K562 (cell line): ENCODE data around the gene NDUFA6. TPM values are rescaled to one million over a fixed set of nuclear protein-coding genes. Genes with fewer than 3 reads are reported as not detected.

Experiments
- ATAC-seq: fragments of 200-7000 bp; cut with Tn5 transposase; 3 replicates; pipeline ENCODE4 v1.9.1; 2020; ENCODE audit warnings: moderate library complexity
- BruUV-seq: library from RNA; stranded (reverse); fragments of 400-500 nt; replicated peaks from 2 replicates; lab custom pipeline; 2021; lab: Mats Ljungman, UMichigan
- CTCF ChIA-PET: fragments of 300-600 bp; formaldehyde crosslinking; extraction: SDS; loops from one replicate; lab custom pipeline; 2021; ENCODE audit warnings: low intra/inter-chr PET ratio; lab: Yijun Ruan, JAX
- POLR2A ChIA-PET: fragments of 300-600, 350-650 bp; sonication (Branson Sonifier 250); formaldehyde crosslinking; extraction: SDS; loops from one replicate; lab custom pipeline; 2021; ENCODE audit warnings: antibody characterized with exemption, inconsistent platforms; lab: Yijun Ruan, JAX
- DNase-seq, 4 experiments: peaks; one replicate each; pipeline versions ENCODE4 v3.0.0 to v3.0.0-alpha.2; 2011 to 2018; ENCODE audit warnings: low spot score in 3 of 4, mixed read lengths in 3 of 4; ENCODE audit errors: extremely low read depth in 1 of 4
- FAIRE-seq: peaks from 2 replicates; lab custom pipeline; 2011; peaks lifted over from hg19 to GRCh38; lab: Jason Lieb, UNC
- H2AFZ ChIP-seq: 2 replicates; pipeline ENCODE4 v1.6.0; 2011; ENCODE audit warnings: low read depth, low read length, control low read depth, inconsistent platforms
- H3K27ac ChIP-seq: fragments of 200-600 bp; 3 replicates; pipeline ENCODE4 v1.8.0; 2011; ENCODE audit warnings: low read depth, mild to moderate bottlenecking, control low read depth, inconsistent platforms, low read length, moderate library complexity, mixed read lengths; ENCODE audit errors: extremely low read depth
- H3K27me3 ChIP-seq, 2 experiments: fragments of 300-600 bp in 1 of 2; 2 replicates in 1 of 2; 3 replicates in 1 of 2; pipeline versions ENCODE4 v1.6.0 to v1.8.0; 2011; ENCODE audit warnings: inconsistent platforms in 2 of 2, low read length in 2 of 2, mild to moderate bottlenecking in 1 of 2, mixed read lengths in 1 of 2, moderate library complexity in 1 of 2; ENCODE audit not compliant: control insufficient read depth in 2 of 2, insufficient read depth in 2 of 2
- H3K36me3 ChIP-seq: fragments of 300-600 bp; 3 replicates; pipeline ENCODE4 v1.8.0; 2011; ENCODE audit warnings: mild to moderate bottlenecking, low read length, inconsistent platforms; ENCODE audit not compliant: control insufficient read depth, insufficient read depth
- H3K4me1 ChIP-seq, 2 experiments: fragments of 200-600 bp in 1 of 2; replicated peaks in 1 of 2; 2 replicates in 1 of 2; 3 replicates in 1 of 2; pipeline versions ENCODE4 v1.5.1 to v1.8.0; 2011; ENCODE audit warnings: inconsistent platforms in 2 of 2, low read length in 2 of 2, mild to moderate bottlenecking in 1 of 2, mixed read lengths in 1 of 2, moderate library complexity in 1 of 2; ENCODE audit not compliant: control insufficient read depth in 2 of 2, insufficient read depth in 2 of 2
- H3K4me2 ChIP-seq: 2 replicates; pipeline ENCODE4 v1.6.1; 2011; ENCODE audit warnings: low read length, control low read depth, inconsistent platforms, mixed read lengths; ENCODE audit not compliant: insufficient read depth
- H3K4me3 ChIP-seq: fragments of 200-600 bp; sonication (generic), shearing (Covaris generic); 2 replicates; pipeline ENCODE4 v1.5.1; 2016; ENCODE audit warnings: control low read depth, inconsistent platforms
- H3K79me2 ChIP-seq: fragments of 200-600 bp; 3 replicates; pipeline ENCODE4 v1.8.0; 2011; ENCODE audit warnings: low read length, inconsistent platforms; ENCODE audit not compliant: control insufficient read depth, insufficient read depth
- H3K9ac ChIP-seq, 2 experiments: 2 replicates each; pipeline versions ENCODE4 v1.6.0 to v1.6.1; 2011; ENCODE audit warnings: low read depth in 2 of 2, low read length in 2 of 2, control low read depth in 1 of 2, inconsistent platforms in 1 of 2, mild to moderate bottlenecking in 1 of 2, mixed read lengths in 1 of 2; ENCODE audit not compliant: insufficient read depth in 1 of 2
- H3K9me1 ChIP-seq: one replicate; pipeline ENCODE4 v1.6.0; 2011; ENCODE audit warnings: inconsistent platforms, mild to moderate bottlenecking, low read length, moderate library complexity; ENCODE audit not compliant: control insufficient read depth, insufficient read depth
- H3K9me3 ChIP-seq: replicated peaks from 2 replicates; pipeline ENCODE4 v1.5.1; 2011; ENCODE audit warnings: low read depth, low read length, inconsistent platforms; ENCODE audit not compliant: control insufficient read depth, insufficient read depth
- H4K20me1 ChIP-seq: replicated peaks from 2 replicates; pipeline ENCODE4 v1.6.1; 2011; ENCODE audit warnings: low read length, inconsistent platforms, mixed read lengths; ENCODE audit not compliant: control insufficient read depth, insufficient read depth
- KLF1 ChIP-seq: fragments of 450-650 bp; IDR thresholded peaks from 2 replicates; pipeline ENCODE4 v1.6.1; 2016; ENCODE audit warnings: missing genetic modification characterization, missing compliant biosample characterization
- MAFK ChIP-seq: IDR thresholded peaks from 2 replicates; pipeline ENCODE4 v1.6.1; 2011; ENCODE audit warnings: low read length, improper control_type of control experiment
- POLR3G ChIP-seq: IDR thresholded peaks from 2 replicates; pipeline ENCODE4 v1.6.1; 2011; ENCODE audit not compliant: insufficient read length, insufficient replicate concordance; ENCODE audit errors: extremely low read depth
- SIN3B ChIP-seq: fragments of 450-650 bp; IDR thresholded peaks from 2 replicates; pipeline ENCODE4 v1.6.1; 2017; ENCODE audit warnings: low read depth, mild to moderate bottlenecking, moderate library complexity
- STAT5B ChIP-seq: fragments of 250-450 bp; sonication (Bioruptor Pico); IDR thresholded peaks from 2 replicates; pipeline ENCODE4 v1.8.0; 2021; ENCODE audit warnings: mild to moderate bottlenecking, inconsistent platforms
- ZC3H4 ChIP-seq: sonication (generic); formaldehyde crosslinking; IDR thresholded peaks from 2 replicates; pipeline ENCODE4 v1.9.0; 2021; ENCODE audit warnings: missing genetic modification reagents, borderline replicate concordance
- ZNF280A ChIP-seq: fragments of 450-650 bp; IDR thresholded peaks from 2 replicates; pipeline ENCODE4 v1.6.1; 2018; ENCODE audit warnings: mild to moderate bottlenecking, low read depth; ENCODE audit not compliant: partially characterized antibody
- ZNF324 ChIP-seq: fragments of 250-450 bp; sonication (Bioruptor Pico); IDR thresholded peaks from 2 replicates; pipeline ENCODE4 v1.4.0; 2020; ENCODE audit warnings: mild to moderate bottlenecking
- ZNF507 ChIP-seq: conservative IDR thresholded peaks from 2 replicates; pipeline ENCODE4 v1.6.1; 2017; ENCODE audit warnings: missing genetic modification characterization, missing compliant biosample characterization
- WGBS: fragments of 100-300 bp; shearing (Covaris generic); methylation state at CpG from one replicate; pipeline ENCODE4 v1.1.6; 2016; ENCODE audit warnings: low coverage, mixed read lengths; ENCODE audit not compliant: insufficient coverage; ENCODE audit errors: missing lambda C conversion rate; 5-methylcytosine and 5-hydroxymethylcytosine counted together
- in situ Hi-C: fragments of 300-500 bp; cut with MboI; formaldehyde crosslinking; loops from 4 replicates; pipeline ENCODE4 v1.15.0; 2018; ENCODE audit warnings: inconsistent platforms, mixed read lengths
- intact Hi-C: fragments of 100-400 bp; cut with micrococcal nuclease; formaldehyde crosslinking; loops from 2 replicates; pipeline ENCODE4 v1.14.2; 2022
- polyA plus RNA-seq, 8 experiments: library from polyadenylated mRNA; depleted of rRNA in 4 of 8; stranded (reverse) in 5 of 8; unstranded in 3 of 8; fragments of >200 nt; fragmentation: Nextera tagmentation in 2 of 8; fragmentation: Illumina TruSeq in 1 of 8; extraction: Ambion mirVana in 2 of 8; extraction: Trizol in 1 of 8; gene quantifications; 2 replicates each; pipeline versions ENCODE4 v1.2.1 to v1.2.3, GENCODE V29; 2011 to 2014; ENCODE audit warnings: inconsistent platforms in 1 of 8, missing spikeins in 1 of 8
- total RNA-seq, 7 experiments: library from RNA; depleted of rRNA in 6 of 7; stranded (reverse); fragments of >200 nt in 6 of 7; fragmentation: Illumina TruSeq in 2 of 7; extraction: Trizol in 2 of 7; gene quantifications; 2 replicates each; pipeline versions ENCODE4 v1.2.1 to v1.2.3, GENCODE V29; 2011 to 2021; ENCODE audit warnings: low replicate concordance in 1 of 7

Gene NDUFA6
- total and polyA plus RNA-seq, 9 of the 15 experiments (the other 6 are each of a cell fraction or from before 2014, with no cell fraction given), result 90.0 to 474 (median 128) TPM

GRCh38 chr22:42101199-42101598 is 10.6 kb upstream of the NDUFA6 start:
- POLR2A ChIA-PET, result no interaction called here

More at GRCh38 chr22:42101199-42101598, 10.6 kb upstream of the NDUFA6 start:
- DNase-seq (no peak), ATAC-seq (no peak)
- BruUV-seq, result no TSS peak
- Histone ChIP-seq H3K27me3 (no peaks in the 10 kb centered on the region), H2AFZ (no peak overlapping the region), H3K9me1 (no peaks in the 10 kb centered on the region), H3K4me1 (no peaks in the 10 kb centered on the region)
- TF ChIP-seq ZNF507 (tag), result peak; percentile 40; the same call in 1 of the 2 replicates
- TF ChIP-seq MAFK, result no peak
- TF ChIP-seq STAT5B (CRISPR knock-in tag), result no peak
- peak; percentile 92 for TF ChIP-seq ZNF324 (CRISPR knock-in tag)
- no peak for TF ChIP-seq SIN3B
- no peak for TF ChIP-seq ZC3H4
- no peak for TF ChIP-seq POLR3G
- TF ChIP-seq ZNF280A, result peak; percentile 32
- TF ChIP-seq KLF1 (tag), result no peak
- TF ChIP-seq, all 486 proteins: peak for 3
- no peak overlapping the region for H3K9ac ChIP-seq
- in situ Hi-C loops (no loop called here), intact Hi-C loops (no loop called here)
- no peaks in the 10 kb centered on the region for H3K79me2 ChIP-seq
- H3K36me3 ChIP-seq, result no peaks in the 10 kb centered on the region
- H3K9me3 ChIP-seq, result peaks cover 2% of the 10 kb centered on the region
- H3K27ac ChIP-seq, result no peak overlapping the region
- no peak overlapping the region for H3K4me3 ChIP-seq
- no peak overlapping the region for H3K4me2 ChIP-seq
- FAIRE-seq, result no peak
- H4K20me1 ChIP-seq, result no peaks in the 10 kb centered on the region
- WGBS, result 65% methylated on average over 3 of the region's 3 CpGs
- CTCF ChIA-PET, result interaction anchor here (0.6 kb wide), 1 partner anchor 354 kb away, joined by 3 read pairs; no protein-coding TSS in a partner anchor
